ENCODE measurements around the gene NOTCH1.

GRCh38 chr9:136455043-136456002 is 90.5 kb downstream of the NOTCH1 start:
- no peak for TF ChIP-seq CTCF (IDR thresholded peaks at IDR 0.05)
- TF ChIP-seq POLR2A (IDR thresholded peaks at IDR 0.05; ENCODE audit: low read depth): no peak
- no peak for TF ChIP-seq POLR2AphosphoS5 (IDR thresholded peaks at IDR 0.05)
